Activated CD4-positive, alpha-beta T cell treated with anti-CD3 and anti-CD28 coated beads, Interleukin-2, amount 10 ng/mL, durations not matched to agents 24 days and 14 days (primary cell): Measurements from ENCODE around the gene OR10J1. TPM values are rescaled to one million over a fixed set of nuclear protein-coding genes. Genes with fewer than 3 reads are reported as not detected.
"Not testable (repeated sequence)": the region's sequence is repeated elsewhere in the genome, so short reads cannot be mapped to it uniquely, and the experiment has no call there.

ENCODE experiments used
- DNase-seq: peaks from one replicate; pipeline ENCODE4 v3.0.0; 2022
- H3K27ac Mint-ChIP-seq: one replicate; pipeline ENCODE4 v1.8.0; 2022; ENCODE audit warnings: mild to moderate bottlenecking, mixed read lengths
- H3K27me3 Mint-ChIP-seq: one replicate; pipeline ENCODE4 v1.8.0; 2022; ENCODE audit warnings: mixed read lengths
- H3K36me3 Mint-ChIP-seq: one replicate; pipeline ENCODE4 v1.8.0; 2022; ENCODE audit warnings: low read depth, mild to moderate bottlenecking, mixed read lengths
- H3K4me1 Mint-ChIP-seq: one replicate; pipeline ENCODE4 v1.8.0; 2021; ENCODE audit warnings: mixed read lengths
- H3K4me3 Mint-ChIP-seq: one replicate; pipeline ENCODE4 v1.8.0; 2022; ENCODE audit warnings: mild to moderate bottlenecking, moderate library complexity, mixed read lengths
- H3K9me3 Mint-ChIP-seq: one replicate; pipeline ENCODE4 v1.8.0; 2021; ENCODE audit warnings: mixed read lengths
- intact Hi-C: fragments of 100-400 bp; cut with micrococcal nuclease; formaldehyde crosslinking; loops from one replicate; pipeline ENCODE4 v1.15.1; 2023
- total RNA-seq: library from RNA; stranded (reverse); gene quantifications from 2 replicates; pipeline ENCODE4 v1.2.3, GENCODE V29; 2022

The OR10J1 gene
- total RNA-seq, 1 donor from 2014 or later, result not detected

DNA sequence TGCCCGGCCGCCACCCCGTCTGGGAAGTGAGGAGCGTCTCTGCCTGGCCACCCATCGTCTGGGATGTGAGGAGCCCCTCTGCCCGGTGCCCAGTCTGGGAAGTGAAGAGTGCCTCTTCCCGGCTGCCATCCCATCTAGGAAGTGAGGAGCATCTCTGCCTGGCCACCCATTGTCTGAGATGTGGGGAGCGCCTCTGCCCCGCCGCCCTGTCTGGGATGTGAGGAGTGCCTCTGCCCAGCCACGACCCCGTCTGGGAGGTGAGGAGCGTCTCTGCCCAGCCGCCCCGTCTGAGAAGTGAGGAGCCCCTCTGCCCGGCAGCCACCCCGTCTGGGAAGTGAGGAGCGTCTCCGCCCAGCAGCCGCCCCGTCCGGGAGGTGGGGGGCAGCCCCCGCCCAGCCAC, 10.1 kb downstream of the OR10J1 start:
- H3K36me3 Mint-ChIP-seq, H3K4me1 Mint-ChIP-seq, DNase-seq, H3K4me3 Mint-ChIP-seq, H3K27me3 Mint-ChIP-seq, intact Hi-C loops, H3K9me3 Mint-ChIP-seq, H3K27ac Mint-ChIP-seq: not testable (repeated sequence)

DNA sequence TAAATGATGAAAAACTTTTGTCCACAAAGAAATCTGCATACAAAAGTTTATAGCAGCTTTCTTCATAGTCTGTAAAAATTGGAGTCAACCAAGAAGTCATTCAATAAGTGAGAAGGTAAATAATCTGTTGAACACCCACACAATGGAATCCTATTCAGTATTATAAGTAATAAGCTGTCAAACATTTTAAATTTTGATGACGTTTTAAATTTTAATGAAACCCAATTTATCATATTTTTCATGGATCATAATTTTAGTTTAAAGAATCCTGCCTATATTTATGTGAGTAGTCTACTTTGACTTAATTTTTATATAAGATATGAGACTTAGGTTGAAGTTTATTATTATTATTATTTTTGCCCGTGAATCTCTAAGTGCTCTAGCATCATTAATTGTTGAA, 20.0 kb downstream of the OR10J1 start:
- intact Hi-C loops, result no loop called here
- H3K4me1 Mint-ChIP-seq, result no peaks in the 10 kb centered on the region
- H3K36me3 Mint-ChIP-seq, result no peaks in the 10 kb centered on the region
- no peak overlapping the region for H3K27ac Mint-ChIP-seq
- H3K27me3 Mint-ChIP-seq, result no peaks in the 10 kb centered on the region
- no peak for DNase-seq
- no peak overlapping the region for H3K4me3 Mint-ChIP-seq
- peaks cover 7% of the 10 kb centered on the region for H3K9me3 Mint-ChIP-seq

GRCh38 chr1:159465191-159465603, 25.7 kb downstream of the OR10J1 start:
- H3K4me3 Mint-ChIP-seq, result no peak overlapping the region
- H3K27me3 Mint-ChIP-seq, result no peaks in the 10 kb centered on the region
- intact Hi-C loops, result no loop called here
- no peaks in the 10 kb centered on the region for H3K4me1 Mint-ChIP-seq
- DNase-seq, result no peak
- H3K27ac Mint-ChIP-seq, result no peak overlapping the region
- H3K36me3 Mint-ChIP-seq, result no peaks in the 10 kb centered on the region
- H3K9me3 Mint-ChIP-seq, result peaks cover 7% of the 10 kb centered on the region

DNA sequence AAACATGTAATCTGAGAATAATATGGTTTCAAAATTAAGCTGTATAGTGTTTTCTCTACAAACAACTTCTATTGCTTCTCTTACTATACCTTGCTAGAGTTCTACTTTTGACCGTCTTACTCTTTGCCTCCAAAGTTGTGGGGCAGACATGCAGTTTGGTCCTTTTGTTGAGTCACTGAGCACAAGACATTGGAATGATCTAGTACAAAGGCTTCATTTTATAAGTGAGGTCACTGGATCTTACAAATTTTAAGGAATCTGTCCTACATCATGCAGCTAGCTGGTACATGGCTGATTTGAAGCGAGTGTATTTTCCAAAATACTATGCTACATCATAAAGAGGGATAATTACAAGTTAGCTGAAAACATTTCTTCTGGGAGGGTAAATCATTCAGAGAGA, 28.8 kb downstream of the OR10J1 start:
- Mint-ChIP-seq H3K27me3 (no peaks in the 10 kb centered on the region), H3K4me3 (no peak overlapping the region), H3K36me3 (no peaks in the 10 kb centered on the region), H3K4me1 (no peaks in the 10 kb centered on the region), H3K27ac (no peak overlapping the region), H3K9me3 (peaks cover under 1% of the 10 kb centered on the region)
- intact Hi-C loops, result no loop called here
- no peak for DNase-seq

DNA sequence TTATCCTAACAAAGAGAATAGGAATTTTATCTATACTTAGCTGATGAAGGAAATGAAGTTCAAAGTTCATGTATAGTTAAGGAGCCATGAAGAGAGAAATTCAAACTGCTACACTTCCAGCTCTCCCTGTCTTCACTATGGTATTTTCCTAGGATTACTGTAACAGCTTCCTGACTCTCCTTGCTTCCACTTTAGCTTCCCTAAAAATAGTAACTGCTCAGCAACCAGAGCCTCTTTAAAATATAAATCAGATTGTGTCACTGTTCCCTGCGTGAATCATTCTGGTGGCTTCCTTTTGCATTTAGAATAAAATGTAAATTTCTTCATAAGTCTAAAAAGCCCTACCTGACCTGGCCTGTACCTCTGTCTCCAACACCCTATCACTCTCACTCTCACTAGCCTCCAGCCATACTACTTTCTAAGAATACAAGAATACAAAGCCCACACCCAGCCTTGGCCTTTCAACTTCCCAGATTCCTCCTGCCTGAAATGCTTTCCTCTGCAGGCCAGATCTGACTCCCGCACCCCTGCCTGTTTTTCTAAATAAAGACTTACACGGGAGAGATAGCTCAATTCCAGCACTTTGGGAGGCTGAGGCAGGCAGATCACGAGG, 30.5 kb downstream of the OR10J1 start:
- no peaks in the 10 kb centered on the region for H3K36me3 Mint-ChIP-seq
- intact Hi-C loops, result no loop called here
- DNase-seq, result no peak
- H3K4me3 Mint-ChIP-seq, result no peak overlapping the region
- no peak overlapping the region for H3K27ac Mint-ChIP-seq
- no peaks in the 10 kb centered on the region for H3K27me3 Mint-ChIP-seq
- peaks cover 3% of the 10 kb centered on the region for H3K9me3 Mint-ChIP-seq
- no peaks in the 10 kb centered on the region for H3K4me1 Mint-ChIP-seq

DNA sequence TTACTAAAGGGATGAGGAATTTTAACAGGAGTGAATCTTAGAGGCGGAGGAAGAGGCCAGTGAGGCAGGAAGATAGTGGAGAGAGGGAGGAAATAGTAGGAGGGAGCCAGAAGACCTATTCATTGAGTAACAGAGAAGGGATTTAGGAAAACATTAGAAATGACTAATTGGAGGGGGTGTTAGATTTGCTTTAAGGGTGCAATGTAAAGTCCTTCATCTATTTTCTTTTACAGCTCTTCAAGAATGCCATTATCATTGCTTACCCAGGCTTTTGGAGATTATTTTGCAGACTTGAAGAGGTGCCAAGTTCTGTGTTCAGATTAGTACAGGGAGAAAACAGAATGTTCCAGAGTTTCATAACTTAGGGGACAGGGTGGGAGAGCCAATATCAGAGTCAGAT, 33.8 kb downstream of the OR10J1 start:
- intact Hi-C loops, result no loop called here
- Mint-ChIP-seq H3K4me3 (no peak overlapping the region), H3K36me3 (no peaks in the 10 kb centered on the region), H3K27ac (no peak overlapping the region), H3K9me3 (peaks cover 3% of the 10 kb centered on the region), H3K4me1 (no peaks in the 10 kb centered on the region), H3K27me3 (no peaks in the 10 kb centered on the region)
- DNase-seq, result no peak

- no peak for DNase-seq
Observed at GRCh38 chr1:159474926-159475325, 35.4 kb downstream of the OR10J1 start.

DNA sequence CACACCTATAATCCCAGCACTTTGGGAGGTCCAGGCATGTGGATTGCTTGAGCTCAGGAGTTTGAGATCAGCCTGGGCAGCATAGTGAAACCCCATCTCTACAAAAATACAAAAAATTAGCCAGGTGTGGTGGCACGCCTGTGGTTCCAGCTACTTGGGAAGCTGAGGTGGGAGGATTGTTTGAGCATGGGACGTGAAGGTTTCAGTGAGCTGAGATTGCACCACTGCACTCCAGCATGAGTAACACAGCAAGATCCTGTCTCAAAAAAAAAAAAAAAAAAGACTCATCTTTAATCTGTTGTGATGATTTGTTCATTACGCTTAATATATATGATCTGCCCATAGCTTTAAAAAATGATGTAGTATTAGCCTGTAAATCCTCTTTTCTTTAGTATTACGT, 44.0 kb downstream of the OR10J1 start:
- H3K4me3 Mint-ChIP-seq, result no peak overlapping the region
- no peak for DNase-seq
- no peaks in the 10 kb centered on the region for H3K9me3 Mint-ChIP-seq
- H3K27me3 Mint-ChIP-seq, result no peaks in the 10 kb centered on the region
- H3K4me1 Mint-ChIP-seq, result no peaks in the 10 kb centered on the region
- intact Hi-C loops, result no loop called here
- no peak overlapping the region for H3K27ac Mint-ChIP-seq
- no peaks in the 10 kb centered on the region for H3K36me3 Mint-ChIP-seq

More at GRCh38 chr1:159474926-159475325, 35.4 kb downstream of the OR10J1 start:
- Mint-ChIP-seq H3K27ac (no peak overlapping the region), H3K27me3 (no peaks in the 10 kb centered on the region), H3K9me3 (peaks cover 3% of the 10 kb centered on the region), H3K4me3 (no peak overlapping the region), H3K4me1 (no peaks in the 10 kb centered on the region), H3K36me3 (no peaks in the 10 kb centered on the region)
- intact Hi-C loops, result no loop called here

Other genes with a start within 250 kb of the OR10J1 start
- gene ACKR1, start 234.8 kb upstream of the OR10J1 start, total RNA-seq, result not detected in 2 replicates
- gene FCER1A, start 137.4 kb upstream of the OR10J1 start, total RNA-seq, result not detected in 2 replicates
- gene OR10J4, start 7.5 kb upstream of the OR10J1 start, total RNA-seq, result not detected in 2 replicates
- gene OR10J5, start 96.3 kb downstream of the OR10J1 start, total RNA-seq, result not detected in 2 replicates
- not detected in 2 replicates for gene APCS, start 148.1 kb downstream of the OR10J1 start, total RNA-seq